Mucosa of descending colon (tissue), 3 donors: ENCODE measurements around the gene RPTOR. TPM values are rescaled to one million over a fixed set of nuclear protein-coding genes. Genes with fewer than 3 reads are reported as not detected.

ENCODE experiments used
- ATAC-seq: fragments of 200-7000 bp; cut with Tn5 transposase; one replicate; pipeline ENCODE4 v1.9.1; 2020; ENCODE audit warnings: mild to moderate bottlenecking, moderate library complexity
- DNase-seq, 3 donors: peaks; one replicate each; pipeline ENCODE4 v3.0.0-alpha.2; 2020
- H3K36me3 ChIP-seq: fragments of 200-600 bp; one replicate; pipeline ENCODE4 v1.8.0; 2021; ENCODE audit warnings: low read depth, mild to moderate bottlenecking
- H3K4me1 ChIP-seq: fragments of 200-600 bp; one replicate; pipeline ENCODE4 v1.8.0; 2021; ENCODE audit warnings: low read depth, mild to moderate bottlenecking
- H3K4me3 ChIP-seq: fragments of 200-600 bp; one replicate; pipeline ENCODE4 v1.8.0; 2021; ENCODE audit warnings: mild to moderate bottlenecking
- H3K9me3 ChIP-seq: fragments of 200-600 bp; one replicate; pipeline ENCODE4 v1.8.0; 2021; ENCODE audit warnings: mild to moderate bottlenecking
- intact Hi-C, 2 donors: fragments of 100-400 bp; cut with DNase I in 1 of 2; cut with micrococcal nuclease in 1 of 2; formaldehyde crosslinking; loops; one replicate each; pipeline versions ENCODE4 v1.11.0 to v1.11.1; 2022; cut with DNase I, micrococcal nuclease
- total RNA-seq, 3 donors: library from RNA; stranded (reverse); fragmentation: NEBNext Ultra II Directional in 2 of 3; extraction: Animal tissue kit (Norgen Biotek cat#: 25700) in 2 of 3; gene quantifications; one replicate each; pipeline versions ENCODE4 v1.2.1 to v1.2.4, GENCODE V29; 2021 to 2023
- TF ChIP-seq, protein P1 (sequence below): fragments of 200-600 bp; IDR thresholded peaks from one replicate; pipeline ENCODE4 v1.8.0; 2022; ENCODE audit warnings: antibody characterized with exemption, mild to moderate bottlenecking
- donor health status: DM: no; HTN: no; CAD: no; lungs with moderate emphysema.
- donor health status: DM: no; HTN: no; CAD: no.
- donor health status: DM: no; HTN: yes; CAD: no.

The RPTOR gene
- total RNA-seq, 3 donors from 2014 or later = 30.5 to 44.4 (median 37.2) TPM

DNA sequence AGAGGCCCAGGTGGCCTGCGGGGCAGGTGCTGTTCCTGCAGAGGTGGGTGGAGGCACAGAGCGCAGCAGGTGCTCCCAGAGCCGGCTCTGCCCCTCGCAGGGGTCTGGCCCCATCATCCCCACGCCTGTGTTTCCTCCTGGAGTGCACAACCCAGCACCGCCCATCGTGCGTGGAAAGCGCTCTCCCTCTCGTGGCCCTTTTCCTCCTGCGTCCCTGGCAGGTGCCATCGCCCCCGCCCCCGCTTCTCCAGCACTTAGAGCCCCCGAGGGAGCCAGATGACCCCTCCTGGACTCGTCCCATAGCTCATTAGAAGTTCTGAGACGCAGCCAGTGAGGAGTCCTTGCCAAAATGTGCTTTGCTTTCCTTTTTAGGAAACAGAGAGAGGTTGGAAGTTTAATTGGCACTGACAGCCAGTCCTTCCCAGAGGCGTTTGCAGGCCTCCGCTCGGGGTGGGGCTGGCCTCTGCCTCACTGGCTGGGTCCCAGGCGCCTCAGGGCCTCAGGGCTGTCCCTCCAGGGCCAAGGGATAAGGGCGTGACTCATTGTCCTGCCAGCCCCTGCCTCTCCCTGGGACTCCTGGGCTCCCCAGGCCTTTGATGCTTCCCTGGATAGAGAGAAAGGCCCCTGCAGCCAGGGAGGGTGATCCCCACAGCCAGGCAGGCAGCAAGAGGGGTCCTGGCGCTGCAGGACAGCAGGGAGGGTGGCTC, 414.8 kb downstream of the RPTOR start:
- Histone ChIP-seq H3K4me1 (no peaks in the 10 kb centered on the region), H3K36me3 (no peaks in the 10 kb centered on the region), H3K4me3 (no peak overlapping the region), H3K9me3 (no peaks in the 10 kb centered on the region)
- TF ChIP-seq, protein P1, sequence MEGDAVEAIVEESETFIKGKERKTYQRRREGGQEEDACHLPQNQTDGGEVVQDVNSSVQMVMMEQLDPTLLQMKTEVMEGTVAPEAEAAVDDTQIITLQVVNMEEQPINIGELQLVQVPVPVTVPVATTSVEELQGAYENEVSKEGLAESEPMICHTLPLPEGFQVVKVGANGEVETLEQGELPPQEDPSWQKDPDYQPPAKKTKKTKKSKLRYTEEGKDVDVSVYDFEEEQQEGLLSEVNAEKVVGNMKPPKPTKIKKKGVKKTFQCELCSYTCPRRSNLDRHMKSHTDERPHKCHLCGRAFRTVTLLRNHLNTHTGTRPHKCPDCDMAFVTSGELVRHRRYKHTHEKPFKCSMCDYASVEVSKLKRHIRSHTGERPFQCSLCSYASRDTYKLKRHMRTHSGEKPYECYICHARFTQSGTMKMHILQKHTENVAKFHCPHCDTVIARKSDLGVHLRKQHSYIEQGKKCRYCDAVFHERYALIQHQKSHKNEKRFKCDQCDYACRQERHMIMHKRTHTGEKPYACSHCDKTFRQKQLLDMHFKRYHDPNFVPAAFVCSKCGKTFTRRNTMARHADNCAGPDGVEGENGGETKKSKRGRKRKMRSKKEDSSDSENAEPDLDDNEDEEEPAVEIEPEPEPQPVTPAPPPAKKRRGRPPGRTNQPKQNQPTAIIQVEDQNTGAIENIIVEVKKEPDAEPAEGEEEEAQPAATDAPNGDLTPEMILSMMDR = no peak
- peak; percentile 68 for ATAC-seq
- intact Hi-C loops = no loop called here
- peak; percentile 53 to 77 (median 70) for DNase-seq

DNA sequence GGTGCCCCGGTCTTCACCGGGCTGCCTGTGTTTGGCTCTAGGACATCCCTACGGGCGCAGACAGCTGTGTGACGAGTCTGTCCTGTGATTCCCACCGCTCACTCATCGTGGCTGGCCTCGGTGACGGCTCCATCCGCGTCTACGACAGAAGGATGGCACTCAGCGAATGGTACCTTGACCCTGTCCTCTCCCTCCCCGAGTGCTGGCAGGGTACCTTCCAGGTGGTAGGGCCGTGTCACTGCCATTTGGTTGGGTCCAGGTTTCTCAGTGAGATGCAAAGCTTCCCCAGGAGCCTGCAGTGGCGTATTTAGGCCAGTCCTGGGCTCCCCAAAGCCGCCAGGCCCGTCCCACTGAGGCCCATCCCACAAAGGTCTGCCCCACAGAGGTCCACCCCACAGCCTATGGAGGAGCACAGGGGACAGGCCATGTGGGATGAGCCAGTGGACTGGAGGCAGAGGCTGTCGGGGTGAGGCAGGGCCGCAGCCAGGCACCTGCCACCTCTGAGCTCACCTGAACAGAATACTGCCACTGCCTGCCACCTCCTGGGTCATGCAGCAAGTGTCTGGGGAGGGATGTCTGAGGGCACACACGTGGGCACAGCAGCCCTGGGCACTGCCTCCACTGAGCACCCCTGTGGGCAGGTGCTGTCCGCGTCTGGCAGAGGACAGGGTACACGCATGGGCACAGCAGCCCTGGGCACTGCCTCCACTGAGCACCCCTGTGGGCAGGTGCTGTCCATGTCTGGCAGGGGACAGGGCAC, 415.6 kb downstream of the RPTOR start:
- H3K4me3 ChIP-seq = no peak overlapping the region
- no peak for ATAC-seq
- DNase-seq = peak in 1 of 3 donors; percentile 36
- no peaks in the 10 kb centered on the region for H3K4me1 ChIP-seq
- intact Hi-C loops = no loop called here
- TF ChIP-seq, protein P1 = no peak
- no peaks in the 10 kb centered on the region for H3K36me3 ChIP-seq
- no peaks in the 10 kb centered on the region for H3K9me3 ChIP-seq

DNA sequence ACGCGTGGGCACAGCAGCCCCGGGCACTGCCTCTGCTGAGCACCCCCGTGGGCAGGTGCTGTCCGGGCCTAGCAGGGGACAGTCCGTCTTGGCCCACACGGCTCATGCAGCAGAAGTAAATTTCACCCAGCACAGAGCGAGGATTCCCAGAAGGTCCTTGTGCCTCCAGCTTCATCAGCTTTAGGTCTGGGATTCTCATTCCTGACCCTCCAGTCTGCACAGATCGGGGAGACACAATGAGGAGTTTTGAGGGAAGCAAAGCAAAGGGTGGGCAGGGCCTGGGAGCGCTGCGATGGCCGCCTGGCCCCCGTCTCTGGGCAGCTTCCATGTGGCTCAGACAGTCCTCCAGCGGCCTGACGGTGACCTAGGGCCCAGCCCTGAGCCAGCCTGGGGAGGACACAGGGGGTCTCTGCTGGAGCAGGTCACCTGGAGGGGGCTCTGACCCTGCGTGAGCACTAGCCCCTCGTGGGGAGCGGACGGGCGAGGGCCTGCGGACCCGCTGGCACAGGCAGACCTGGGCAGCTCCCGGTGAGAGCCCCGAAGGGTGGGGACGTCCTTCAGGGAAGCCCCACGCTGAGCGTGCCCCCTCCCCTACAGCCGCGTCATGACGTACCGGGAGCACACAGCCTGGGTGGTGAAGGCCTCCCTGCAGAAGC, 416.3 kb downstream of the RPTOR start:
- TF ChIP-seq, protein P1 = no peak
- DNase-seq (peak in 2 of 3 donors; percentile 17 to 46), ATAC-seq (no peak)
- no peaks in the 10 kb centered on the region for H3K36me3 ChIP-seq
- H3K4me1 ChIP-seq = no peaks in the 10 kb centered on the region
- H3K4me3 ChIP-seq = no peak overlapping the region
- intact Hi-C loops = no loop called here
- no peaks in the 10 kb centered on the region for H3K9me3 ChIP-seq

DNA sequence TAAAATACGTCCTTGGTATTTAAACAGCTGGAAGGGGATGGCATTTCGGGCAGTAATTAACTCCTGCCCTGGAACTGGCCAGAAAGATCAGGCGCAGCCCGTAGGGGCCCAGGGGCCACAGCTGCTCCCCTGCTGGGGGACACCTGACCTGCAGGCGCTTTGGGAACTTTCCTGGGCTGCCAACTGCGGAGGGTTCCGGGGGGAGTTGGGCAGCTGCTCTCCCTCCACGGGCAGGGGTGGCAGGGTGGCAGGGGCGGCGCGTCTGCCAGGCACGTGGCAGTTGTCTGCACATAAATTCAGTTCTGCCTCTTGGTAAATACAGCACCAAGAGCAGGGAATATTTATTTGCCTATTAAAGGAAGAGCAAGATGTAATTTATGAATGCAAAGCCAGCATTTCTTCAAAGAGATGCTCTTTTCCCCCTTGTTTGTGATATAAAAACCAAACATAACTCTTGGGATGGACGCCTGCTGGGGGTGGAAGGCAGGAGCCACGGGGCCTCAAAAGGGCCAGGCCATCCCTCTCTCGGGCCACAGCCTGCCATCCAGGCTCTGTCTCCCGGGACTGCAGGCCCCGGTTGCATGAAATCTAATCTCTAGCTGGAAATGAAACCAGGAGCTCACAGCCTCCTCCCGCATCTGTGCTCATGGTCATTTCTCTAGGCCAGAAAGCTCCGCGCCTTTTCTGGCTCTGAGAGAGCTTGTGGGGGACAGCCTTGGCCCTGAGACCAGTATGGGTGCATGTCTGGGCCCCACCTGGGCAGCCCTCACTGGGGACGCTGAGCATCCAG, 417.1 kb downstream of the RPTOR start:
- Histone ChIP-seq H3K4me1 (no peaks in the 10 kb centered on the region), H3K4me3 (no peak overlapping the region), H3K9me3 (no peaks in the 10 kb centered on the region), H3K36me3 (no peaks in the 10 kb centered on the region)
- DNase-seq (no peak), ATAC-seq (no peak)
- TF ChIP-seq, protein P1 = no peak
- intact Hi-C loops = no loop called here
